Measurements from ENCODE around the gene ZNF385B. TPM values are rescaled to one million over a fixed set of nuclear protein-coding genes. Genes with fewer than 3 reads are reported as not detected.

The ZNF385B gene
- total and polyA plus RNA-seq, 9 of the 15 experiments (the other 6 are each of a cell fraction or from before 2014, with no cell fraction given): 0.50 TPM; not detected in 8

- TF ChIP-seq ZNF586 (CRISPR knock-in tag; conservative IDR thresholded peaks at IDR 0.05): no peak
- TF ChIP-seq, protein P1, sequence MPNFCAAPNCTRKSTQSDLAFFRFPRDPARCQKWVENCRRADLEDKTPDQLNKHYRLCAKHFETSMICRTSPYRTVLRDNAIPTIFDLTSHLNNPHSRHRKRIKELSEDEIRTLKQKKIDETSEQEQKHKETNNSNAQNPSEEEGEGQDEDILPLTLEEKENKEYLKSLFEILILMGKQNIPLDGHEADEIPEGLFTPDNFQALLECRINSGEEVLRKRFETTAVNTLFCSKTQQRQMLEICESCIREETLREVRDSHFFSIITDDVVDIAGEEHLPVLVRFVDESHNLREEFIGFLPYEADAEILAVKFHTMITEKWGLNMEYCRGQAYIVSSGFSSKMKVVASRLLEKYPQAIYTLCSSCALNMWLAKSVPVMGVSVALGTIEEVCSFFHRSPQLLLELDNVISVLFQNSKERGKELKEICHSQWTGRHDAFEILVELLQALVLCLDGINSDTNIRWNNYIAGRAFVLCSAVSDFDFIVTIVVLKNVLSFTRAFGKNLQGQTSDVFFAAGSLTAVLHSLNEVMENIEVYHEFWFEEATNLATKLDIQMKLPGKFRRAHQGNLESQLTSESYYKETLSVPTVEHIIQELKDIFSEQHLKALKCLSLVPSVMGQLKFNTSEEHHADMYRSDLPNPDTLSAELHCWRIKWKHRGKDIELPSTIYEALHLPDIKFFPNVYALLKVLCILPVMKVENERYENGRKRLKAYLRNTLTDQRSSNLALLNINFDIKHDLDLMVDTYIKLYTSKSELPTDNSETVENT (CRISPR knock-in tag; IDR thresholded peaks at IDR 0.05): no peak
These were observed 92.1 kb downstream of the ZNF385B start (continued) for GRCh38 chr2:179769323-179769722.

GRCh38 chr2:179768765-179769164 lies 92.6 kb downstream of the ZNF385B start:
- POLR2A ChIA-PET: interaction anchor here (0.8 kb wide), 1 partner anchor 10 kb away, joined by 3 read pairs; no protein-coding TSS in a partner anchor
- in situ Hi-C loops (cut with MboI) (no loop called here), intact Hi-C loops (cut with micrococcal nuclease) (no loop called here)
- Histone ChIP-seq H3K9me3 (replicated peaks; ENCODE audit: control insufficient read depth, insufficient read depth, low read depth, low read length) (no peaks in the 10 kb centered on the region), H3K79me2 (ENCODE audit: control insufficient read depth, insufficient read depth, low read length) (no peaks in the 10 kb centered on the region), H3K27me3 (ENCODE audit: control insufficient read depth in 2 of 2, insufficient read depth in 2 of 2, low read length in 2 of 2) (no peaks in the 10 kb centered on the region), H3K9me1 (ENCODE audit: control insufficient read depth, insufficient read depth, low read length) (no peaks in the 10 kb centered on the region), H4K20me1 (replicated peaks; ENCODE audit: control insufficient read depth, insufficient read depth, low read length) (no peaks in the 10 kb centered on the region), H3K4me3 (no peak overlapping the region), H2AFZ (ENCODE audit: low read depth, low read length) (no peak overlapping the region), H3K36me3 (ENCODE audit: control insufficient read depth, insufficient read depth, low read length) (no peaks in the 10 kb centered on the region), H3K4me2 (ENCODE audit: insufficient read depth, low read length) (no peak overlapping the region), H3K4me1 (replicated peaks in 1 of 2; ENCODE audit: control insufficient read depth in 2 of 2, insufficient read depth in 2 of 2, low read length in 2 of 2) (no peaks in the 10 kb centered on the region), H3K27ac (ENCODE audit: extremely low read depth, low read depth, low read length) (no peak overlapping the region), H3K9ac (ENCODE audit: insufficient read depth in 1 of 2, low read depth in 2 of 2, low read length in 2 of 2) (no peak overlapping the region)
- ATAC-seq: no peak; the same call in 2 of the 3 replicates
- WGBS (ENCODE audit: insufficient coverage, low coverage, missing lambda C conversion rate): 0% methylated on average over 1 of the region's 1 CpG
- CTCF ChIA-PET (ENCODE audit: low intra/inter-chr PET ratio): no interaction called here
- no peak for DNase-seq (ENCODE audit: extremely low read depth in 1 of 4, low spot score in 3 of 4)
- no peak for FAIRE-seq
- no TSS peak for BruUV-seq (replicated peaks)
- TF ChIP-seq SP1 (CRISPR knock-in tag; IDR thresholded peaks at IDR 0.05): no peak
- TF ChIP-seq SRF (CRISPR knock-in tag; IDR thresholded peaks at IDR 0.05): no peak
- TF ChIP-seq ZNF668 (CRISPR knock-in tag; IDR thresholded peaks at IDR 0.05): no peak
- TF ChIP-seq HINFP (tag; conservative IDR thresholded peaks at IDR 0.05; ENCODE audit: low read depth): no peak
- TF ChIP-seq ZNF311 (CRISPR knock-in tag; IDR thresholded peaks at IDR 0.05): no peak
- TF ChIP-seq POLR2G (IDR thresholded peaks at IDR 0.05; ENCODE audit: low read depth, low read length): no peak
- TF ChIP-seq NFXL1 (CRISPR knock-in tag; IDR thresholded peaks at IDR 0.05): no peak
- TF ChIP-seq, protein P2, sequence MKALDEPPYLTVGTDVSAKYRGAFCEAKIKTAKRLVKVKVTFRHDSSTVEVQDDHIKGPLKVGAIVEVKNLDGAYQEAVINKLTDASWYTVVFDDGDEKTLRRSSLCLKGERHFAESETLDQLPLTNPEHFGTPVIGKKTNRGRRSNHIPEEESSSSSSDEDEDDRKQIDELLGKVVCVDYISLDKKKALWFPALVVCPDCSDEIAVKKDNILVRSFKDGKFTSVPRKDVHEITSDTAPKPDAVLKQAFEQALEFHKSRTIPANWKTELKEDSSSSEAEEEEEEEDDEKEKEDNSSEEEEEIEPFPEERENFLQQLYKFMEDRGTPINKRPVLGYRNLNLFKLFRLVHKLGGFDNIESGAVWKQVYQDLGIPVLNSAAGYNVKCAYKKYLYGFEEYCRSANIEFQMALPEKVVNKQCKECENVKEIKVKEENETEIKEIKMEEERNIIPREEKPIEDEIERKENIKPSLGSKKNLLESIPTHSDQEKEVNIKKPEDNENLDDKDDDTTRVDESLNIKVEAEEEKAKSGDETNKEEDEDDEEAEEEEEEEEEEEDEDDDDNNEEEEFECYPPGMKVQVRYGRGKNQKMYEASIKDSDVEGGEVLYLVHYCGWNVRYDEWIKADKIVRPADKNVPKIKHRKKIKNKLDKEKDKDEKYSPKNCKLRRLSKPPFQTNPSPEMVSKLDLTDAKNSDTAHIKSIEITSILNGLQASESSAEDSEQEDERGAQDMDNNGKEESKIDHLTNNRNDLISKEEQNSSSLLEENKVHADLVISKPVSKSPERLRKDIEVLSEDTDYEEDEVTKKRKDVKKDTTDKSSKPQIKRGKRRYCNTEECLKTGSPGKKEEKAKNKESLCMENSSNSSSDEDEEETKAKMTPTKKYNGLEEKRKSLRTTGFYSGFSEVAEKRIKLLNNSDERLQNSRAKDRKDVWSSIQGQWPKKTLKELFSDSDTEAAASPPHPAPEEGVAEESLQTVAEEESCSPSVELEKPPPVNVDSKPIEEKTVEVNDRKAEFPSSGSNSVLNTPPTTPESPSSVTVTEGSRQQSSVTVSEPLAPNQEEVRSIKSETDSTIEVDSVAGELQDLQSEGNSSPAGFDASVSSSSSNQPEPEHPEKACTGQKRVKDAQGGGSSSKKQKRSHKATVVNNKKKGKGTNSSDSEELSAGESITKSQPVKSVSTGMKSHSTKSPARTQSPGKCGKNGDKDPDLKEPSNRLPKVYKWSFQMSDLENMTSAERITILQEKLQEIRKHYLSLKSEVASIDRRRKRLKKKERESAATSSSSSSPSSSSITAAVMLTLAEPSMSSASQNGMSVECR (CRISPR knock-in tag; IDR thresholded peaks at IDR 0.05): no peak
- TF ChIP-seq FOXK1 (CRISPR knock-in tag; IDR thresholded peaks at IDR 0.05; ENCODE audit: borderline replicate concordance): no peak
